GM18520 (cell line): ENCODE measurements around the gene OR51Q1.

Experiments
- ATAC-seq: cut with Tn5 transposase; IDR thresholded peaks from one replicate; pipeline ENCODE4 v1.9.1; 2021; ENCODE audit not compliant: unreplicated experiment

Gene OR51Q1

GRCh38 chr11:5421811-5422210, at the start of gene OR51Q1:
TSS of gene OR51Q1 (plus strand) at chr11:5422111. CDS start at chr11:5422201, 90 bp downstream.
- no peak for ATAC-seq

GRCh38 chr11:5380740-5381342, 41.1 kb upstream of the OR51Q1 start:
- ATAC-seq: no peak

GRCh38 chr11:5383576-5383975, 38.3 kb upstream of the OR51Q1 start, which contains the start of gene OR51M1:
TSS of gene OR51M1 (plus strand) at chr11:5383812. CDS start at chr11:5389399, 5,587 bp downstream.
- no peak for ATAC-seq

DNA sequence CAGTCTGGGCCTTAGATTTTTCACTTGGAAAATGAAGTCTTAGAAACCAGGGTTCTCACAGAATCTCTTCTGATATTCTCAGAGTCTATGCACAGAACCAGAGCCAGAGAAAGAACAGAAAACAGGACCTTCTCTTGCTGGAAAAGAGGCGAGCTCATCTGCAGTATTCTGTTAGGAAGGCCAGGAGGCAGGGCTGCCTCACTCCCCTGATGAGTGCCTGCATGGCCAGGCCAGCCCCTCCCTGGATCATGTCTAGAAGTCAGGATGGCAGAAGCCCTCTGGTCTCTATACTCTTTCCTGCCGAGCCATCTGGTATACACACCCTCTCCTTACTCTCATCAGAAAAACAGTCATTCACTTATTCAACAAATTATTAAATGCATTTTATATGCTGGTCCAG, 37.6 kb upstream of the OR51Q1 start:
- ATAC-seq: no peak

DNA sequence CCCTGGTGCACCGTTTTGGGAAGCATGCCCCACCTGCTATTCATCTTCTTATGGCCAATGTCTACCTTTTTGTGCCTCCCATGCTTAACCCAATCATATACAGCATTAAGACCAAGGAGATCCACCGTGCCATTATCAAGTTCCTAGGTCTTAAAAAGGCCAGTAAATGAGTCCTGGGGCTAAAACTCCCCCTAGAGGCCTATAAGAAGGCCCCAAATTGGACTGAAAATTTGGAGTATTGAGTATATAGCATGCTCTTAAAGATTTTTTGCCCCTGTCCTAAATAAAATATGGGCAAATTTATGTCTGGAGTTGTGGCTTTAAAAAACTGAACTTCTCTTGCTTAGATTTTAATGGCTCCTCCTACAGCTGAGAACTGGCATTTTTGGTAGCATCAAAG, 31.7 kb upstream of the OR51Q1 start:
- ATAC-seq: no peak

GRCh38 chr11:5394091-5394490, 27.8 kb upstream of the OR51Q1 start:
- ATAC-seq: no peak

- no peak for ATAC-seq
Observed at GRCh38 chr11:5398936-5399335, 23.0 kb upstream of the OR51Q1 start.

DNA sequence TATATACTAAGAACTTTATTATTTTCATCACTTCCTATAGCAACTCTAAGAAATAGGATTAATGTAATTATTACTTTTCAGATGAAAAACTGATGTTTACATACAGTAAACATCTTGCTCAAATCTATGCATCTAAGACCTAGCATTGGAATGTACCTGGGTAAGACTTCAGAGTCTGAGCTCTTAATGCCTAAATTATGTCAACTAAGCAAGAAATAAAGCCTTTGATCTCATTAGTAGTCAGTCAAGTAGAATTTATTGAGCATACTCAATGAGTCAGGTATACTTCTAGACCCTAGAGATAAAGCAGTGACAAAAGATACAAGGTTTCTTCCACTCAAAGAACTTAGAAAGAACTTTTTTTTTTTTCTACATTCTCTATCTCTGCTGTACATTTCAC, 16.7 kb upstream of the OR51Q1 start:
- no peak for ATAC-seq

DNA sequence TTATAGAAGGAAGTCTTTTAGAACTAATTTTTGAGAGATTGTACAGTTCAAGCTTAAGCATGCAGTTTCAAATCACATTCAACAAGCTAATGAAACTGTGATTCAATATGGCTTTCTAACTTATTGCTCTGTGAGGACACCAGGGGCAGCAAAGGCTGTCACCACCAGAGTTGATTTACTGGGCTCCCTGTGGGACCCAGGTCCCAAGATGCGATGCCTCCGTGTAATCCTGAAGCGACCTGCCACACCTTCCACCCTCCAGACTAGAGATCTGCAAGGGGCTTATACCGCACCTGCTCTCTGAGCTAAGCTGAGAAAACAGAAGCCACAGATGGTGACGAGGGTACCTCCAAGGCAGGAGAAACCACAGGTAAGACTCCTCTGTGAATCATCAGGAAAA, 918 bp upstream of the OR51Q1 start:
- ATAC-seq: no peak

DNA sequence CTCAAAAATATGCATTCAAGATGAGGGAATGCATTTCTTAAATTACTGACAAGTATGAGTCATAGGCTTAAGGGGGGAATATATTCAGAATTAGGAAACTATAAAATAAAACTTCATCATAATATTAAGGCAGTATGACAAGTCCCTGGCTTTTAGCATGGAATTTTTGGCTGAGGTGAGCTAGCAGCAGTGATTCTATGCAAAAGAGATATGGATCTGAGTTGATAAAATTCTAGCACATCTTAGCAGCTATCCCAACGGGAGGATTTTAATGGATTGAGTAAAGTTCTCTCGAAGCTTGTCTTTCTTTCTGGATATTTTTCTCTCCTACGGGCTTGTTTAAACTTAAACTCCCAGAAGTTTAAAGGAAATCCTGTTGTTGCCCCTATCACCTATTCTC, 1.2 kb downstream of the OR51Q1 start:
- ATAC-seq: no peak

DNA sequence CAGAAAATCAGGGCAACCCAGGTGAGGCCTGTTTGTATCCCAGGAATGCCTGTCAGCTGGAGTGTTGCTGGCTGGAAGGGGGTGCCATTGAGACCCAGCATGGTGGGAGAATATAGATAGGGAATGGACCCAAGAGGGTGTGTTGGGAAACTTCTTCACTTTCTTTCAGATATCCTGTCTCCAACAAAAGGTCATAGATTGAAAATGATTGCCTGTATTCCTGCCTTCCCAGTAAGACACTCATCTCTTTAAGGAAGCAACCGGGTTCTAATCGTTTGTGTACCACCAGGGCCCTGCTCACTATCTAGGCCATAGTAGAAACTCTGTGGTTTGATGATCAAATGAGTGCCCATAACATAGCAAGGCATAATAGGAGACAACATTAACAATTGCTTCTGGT, 19.5 kb downstream of the OR51Q1 start, which contains the start of gene OR51I1:
Gene OR51I1, minus strand, starts transcription at position 101 of the 400 bp plus-strand sequence. Its CDS starts 0 bp downstream, at position 101.
- no peak for ATAC-seq

DNA sequence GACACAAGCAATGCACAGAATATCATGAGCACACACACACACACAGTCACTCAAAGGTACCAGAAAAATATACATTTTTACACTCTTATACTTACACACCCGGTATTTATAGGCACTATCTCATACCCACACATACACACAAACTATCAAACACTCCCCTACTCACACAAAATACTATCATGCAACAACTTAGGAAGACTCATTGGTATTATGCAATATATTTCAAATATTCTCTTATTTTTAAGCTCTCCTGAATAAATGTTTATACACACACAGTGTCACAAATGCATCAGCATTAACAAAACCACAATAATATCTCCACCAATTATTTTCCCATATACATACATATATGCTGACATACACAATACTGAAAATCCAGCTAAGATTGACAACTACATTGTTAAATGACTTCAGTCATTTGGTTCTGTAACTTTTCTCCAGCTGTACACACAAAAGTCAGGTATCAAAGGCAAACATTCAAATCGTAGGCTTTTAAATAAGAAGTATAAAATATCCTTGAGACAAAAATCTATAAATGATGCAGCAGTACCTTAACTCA, 22.0 kb downstream of the OR51Q1 start:
- ATAC-seq: no peak

GRCh38 chr11:5449023-5449422, 27.1 kb downstream of the OR51Q1 start, which contains the start of gene OR51I2:
TSS of gene OR51I2 (plus strand) at chr11:5449323. CDS start at chr11:5453489, 4,166 bp downstream.
- ATAC-seq: no peak

DNA sequence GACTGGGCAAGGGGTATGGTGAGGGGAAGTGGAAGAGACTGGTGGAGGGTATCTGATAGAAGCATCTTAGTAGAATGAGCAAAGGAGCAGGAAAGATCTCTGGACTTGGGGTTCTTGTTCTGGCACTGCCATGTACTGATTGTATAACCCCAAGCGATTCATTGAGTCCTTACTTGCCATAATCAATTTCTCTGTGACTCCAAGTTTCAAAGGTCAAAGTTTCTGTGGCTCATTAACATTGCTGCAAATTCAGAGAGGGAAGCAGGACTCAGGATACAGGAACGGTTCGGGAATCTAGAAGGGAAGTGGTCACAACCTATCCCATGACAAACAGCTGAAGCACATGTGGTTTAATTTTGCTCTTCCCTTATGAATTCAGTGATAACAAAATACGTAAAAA, 27.5 kb downstream of the OR51Q1 start:
- ATAC-seq: no peak

DNA sequence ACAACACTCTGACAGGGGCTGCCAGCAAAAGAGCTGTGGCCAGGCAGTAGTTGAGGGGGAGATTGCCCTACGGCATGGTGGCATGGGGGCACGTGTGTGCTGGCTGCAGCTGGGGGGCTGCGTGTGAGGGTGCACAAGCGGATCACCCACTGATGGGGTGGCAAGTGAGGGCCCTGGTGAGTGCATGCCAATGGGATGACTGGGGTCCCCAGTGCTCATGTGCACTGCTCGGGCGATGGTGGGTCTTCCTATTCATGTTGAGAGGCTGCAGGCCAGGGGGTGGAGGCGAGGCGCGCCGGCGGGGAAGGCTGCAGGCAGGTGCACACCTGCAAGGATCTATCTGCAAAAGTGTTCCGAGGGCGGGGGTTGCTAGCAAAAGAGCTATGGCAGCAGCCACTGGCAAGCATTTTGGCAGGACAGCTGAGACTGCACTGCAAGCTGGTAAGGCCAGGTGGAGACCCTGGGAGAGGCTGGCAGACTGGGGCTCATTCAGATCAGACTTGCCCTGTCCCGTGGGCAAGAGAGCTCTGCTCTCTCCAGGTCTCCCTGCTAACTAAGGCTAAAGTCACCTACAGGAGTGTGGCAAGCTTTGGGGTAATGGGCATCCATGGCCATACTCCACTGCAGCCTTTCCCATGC, 39.2 kb downstream of the OR51Q1 start:
- no peak for ATAC-seq

- ATAC-seq: no peak
Observed at GRCh38 chr11:5467527-5467926, 45.6 kb downstream of the OR51Q1 start.
